ENCODE measurements around the gene CNTFR.

The CNTFR gene

GRCh38 chr9:34502891-34503290 lies 86.6 kb downstream of the CNTFR start:
- no peak for DNase-seq

GRCh38 chr9:34502471-34502870 lies 87.1 kb downstream of the CNTFR start:
- no peak for DNase-seq

- DNase-seq, result no peak
These were observed 87.6 kb downstream of the CNTFR start for GRCh38 chr9:34501889-34502425.
